ENCODE data around the gene SIGLEC1.

DNA sequence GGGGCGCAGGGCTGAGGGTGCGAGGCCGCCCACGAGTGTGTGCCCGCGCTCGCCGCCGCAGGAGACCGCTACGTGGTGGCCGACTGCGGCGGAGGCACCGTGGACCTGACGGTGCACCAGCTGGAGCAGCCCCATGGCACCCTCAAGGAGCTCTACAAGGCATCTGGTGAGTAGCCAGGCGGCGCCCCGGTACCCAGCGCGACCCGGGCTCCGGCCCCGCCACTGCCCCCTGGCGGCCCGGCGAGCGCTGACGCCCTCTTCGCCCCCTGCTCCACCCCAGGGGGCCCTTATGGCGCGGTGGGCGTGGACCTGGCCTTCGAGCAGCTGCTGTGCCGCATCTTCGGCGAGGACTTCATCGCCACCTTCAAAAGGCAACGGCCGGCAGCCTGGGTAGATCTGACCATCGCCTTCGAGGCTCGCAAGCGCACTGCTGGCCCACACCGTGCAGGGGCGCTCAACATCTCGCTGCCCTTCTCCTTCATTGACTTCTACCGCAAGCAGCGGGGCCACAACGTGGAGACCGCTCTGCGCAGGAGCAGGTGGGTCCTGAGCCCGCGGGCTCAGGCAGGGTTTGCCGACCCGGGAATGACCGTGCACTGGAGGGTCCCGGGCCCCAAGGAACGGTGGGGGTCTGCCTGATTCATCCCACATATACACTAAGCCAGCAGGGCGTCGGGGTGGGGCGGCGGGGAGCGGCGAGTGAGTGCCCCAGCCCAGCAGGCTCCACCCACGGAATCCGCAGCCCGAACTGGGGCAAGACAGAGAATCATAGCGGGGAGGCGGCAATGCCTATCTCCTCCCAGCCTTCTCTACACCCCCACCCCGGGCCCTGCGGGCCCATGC is 37.5 kb upstream of the SIGLEC1 start:
- TF ChIP-seq POLR2A (IDR thresholded peaks at IDR 0.05; ENCODE audit: low read depth, low read length) (no peak), POLR2AphosphoS5 (IDR thresholded peaks at IDR 0.05; ENCODE audit: low read depth, low read length) (no peak)
